Sigmoid colon (tissue), 3 donors: ENCODE data around the gene SCN9A.
"Not testable (repeated sequence)": the region's sequence is repeated elsewhere in the genome, so short reads cannot be mapped to it uniquely, and the experiment has no call there.

Experiments
- POLR2A ChIP-seq, 2 donors: fragments of 450-650 bp; IDR thresholded peaks; one replicate each; pipeline ENCODE4 v1.6.1; 2016; ENCODE audit warnings: antibody characterized with exemption in 2 of 2, mild to moderate bottlenecking in 2 of 2, moderate library complexity in 2 of 2
- TF ChIP-seq, protein P1 (sequence below), 4 experiments: fragments of 450-650 bp in 3 of 4; fragments of 200-600 bp in 1 of 4; IDR thresholded peaks; one replicate each; pipeline ENCODE4 v1.5.1; 2016 to 2019; ENCODE audit warnings: antibody characterized with exemption in 4 of 4, mild to moderate bottlenecking in 3 of 4, moderate library complexity in 2 of 4

DNA sequence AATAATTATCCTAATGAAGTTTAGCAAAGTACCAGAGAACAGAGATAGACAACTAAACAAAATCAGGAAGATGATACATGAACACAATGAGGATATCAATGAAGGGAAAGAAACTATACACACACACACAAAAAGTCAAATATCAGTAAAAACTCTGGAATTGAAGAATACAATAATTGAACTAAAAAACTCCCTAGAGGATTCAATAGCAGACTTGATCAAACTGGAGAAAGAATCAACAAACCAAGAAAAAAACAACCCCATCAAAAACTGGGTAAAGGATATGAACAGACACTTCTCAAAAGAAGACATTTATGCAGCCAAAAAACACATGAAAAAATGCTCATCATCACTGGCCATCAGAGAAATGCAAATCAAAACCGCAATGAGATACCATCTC is 166.4 kb downstream of the SCN9A start:
- TF ChIP-seq POLR2A (IDR thresholded peaks at IDR 0.05): not testable (repeated sequence)
- TF ChIP-seq, protein P1, sequence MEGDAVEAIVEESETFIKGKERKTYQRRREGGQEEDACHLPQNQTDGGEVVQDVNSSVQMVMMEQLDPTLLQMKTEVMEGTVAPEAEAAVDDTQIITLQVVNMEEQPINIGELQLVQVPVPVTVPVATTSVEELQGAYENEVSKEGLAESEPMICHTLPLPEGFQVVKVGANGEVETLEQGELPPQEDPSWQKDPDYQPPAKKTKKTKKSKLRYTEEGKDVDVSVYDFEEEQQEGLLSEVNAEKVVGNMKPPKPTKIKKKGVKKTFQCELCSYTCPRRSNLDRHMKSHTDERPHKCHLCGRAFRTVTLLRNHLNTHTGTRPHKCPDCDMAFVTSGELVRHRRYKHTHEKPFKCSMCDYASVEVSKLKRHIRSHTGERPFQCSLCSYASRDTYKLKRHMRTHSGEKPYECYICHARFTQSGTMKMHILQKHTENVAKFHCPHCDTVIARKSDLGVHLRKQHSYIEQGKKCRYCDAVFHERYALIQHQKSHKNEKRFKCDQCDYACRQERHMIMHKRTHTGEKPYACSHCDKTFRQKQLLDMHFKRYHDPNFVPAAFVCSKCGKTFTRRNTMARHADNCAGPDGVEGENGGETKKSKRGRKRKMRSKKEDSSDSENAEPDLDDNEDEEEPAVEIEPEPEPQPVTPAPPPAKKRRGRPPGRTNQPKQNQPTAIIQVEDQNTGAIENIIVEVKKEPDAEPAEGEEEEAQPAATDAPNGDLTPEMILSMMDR (IDR thresholded peaks at IDR 0.05): not testable (repeated sequence)
